Muscle of arm (tissue), 12 donors: ENCODE results near the gene WASF3. TPM values are rescaled to one million over a fixed set of nuclear protein-coding genes. Genes with fewer than 3 reads are reported as not detected.

ENCODE experiments used
- DNase-seq: peaks from one replicate; pipeline ENCODE4 v3.0.0-alpha.2; 2013
- polyA plus RNA-seq, 12 donors: library from polyadenylated mRNA; unstranded; fragments of 120-200 nt; gene quantifications; one replicate each; pipeline ENCODE4 v1.2.1, GENCODE V29; 2013; ENCODE audit not compliant: insufficient read length in 12 of 12

Gene WASF3
- polyA plus RNA-seq, 12 donors, result 7.8 to 17.4 (median 11.7) TPM; not detected in 1

DNA sequence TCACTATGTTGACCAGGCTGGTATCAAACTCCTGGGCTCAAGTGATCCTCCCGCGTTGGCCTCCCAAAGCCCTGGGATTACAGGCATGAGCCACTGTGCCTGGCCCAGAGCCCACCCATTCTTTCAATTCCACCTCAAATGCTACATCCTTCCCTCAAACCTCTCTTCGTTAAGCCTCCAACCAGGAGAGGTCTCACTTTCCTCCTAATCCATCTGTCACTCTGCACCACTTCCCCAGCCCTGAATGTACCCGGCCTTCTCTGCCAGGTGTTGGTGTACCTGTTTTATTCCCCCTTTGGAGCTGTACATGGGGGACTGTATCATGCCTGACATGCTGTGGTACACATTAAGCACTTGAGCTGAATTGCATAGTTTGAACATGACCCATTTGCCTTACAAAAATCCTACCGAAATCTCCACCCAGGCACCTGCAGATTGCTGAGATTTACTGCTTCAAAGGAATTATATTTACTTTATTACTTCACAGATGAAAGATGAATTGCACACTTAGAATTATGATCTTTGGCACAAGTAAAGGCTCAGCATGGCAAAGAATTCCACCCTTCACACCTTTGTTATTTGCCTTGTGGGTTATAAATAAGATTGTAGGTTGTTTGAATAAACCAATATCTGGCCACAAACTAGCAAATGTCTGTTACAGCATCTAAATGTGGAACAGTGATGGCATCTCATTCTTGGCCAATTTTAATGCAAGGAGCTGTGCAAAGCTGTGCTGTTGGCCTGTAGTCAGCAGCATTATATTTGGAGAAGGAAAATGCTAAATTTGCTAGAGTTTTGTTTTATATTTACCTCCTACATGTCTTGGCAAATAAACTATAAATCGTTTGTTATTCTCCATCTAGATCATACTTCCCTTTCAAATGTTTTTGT lies 15.6 kb upstream of the WASF3 start:
- DNase-seq, result no peak

DNA sequence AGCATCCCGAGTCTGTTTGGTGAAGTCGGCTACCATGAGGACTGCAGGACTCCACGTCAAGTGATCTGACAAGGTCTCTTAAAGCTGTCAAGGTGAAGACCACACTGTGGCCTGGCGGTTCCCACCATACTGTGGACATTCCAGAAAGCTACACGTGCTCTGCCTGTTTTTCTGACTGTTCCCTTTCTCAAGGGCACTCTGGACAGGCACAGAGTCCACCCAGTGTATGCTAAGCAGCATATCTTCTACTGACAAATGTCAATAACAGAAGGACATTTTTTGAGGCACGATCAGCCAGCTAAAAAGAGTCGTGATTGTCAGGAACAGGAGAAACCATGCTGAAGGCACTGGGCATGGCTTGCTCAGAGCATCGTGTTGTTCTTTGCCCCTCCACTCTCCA lies 12.8 kb upstream of the WASF3 start:
- no peak for DNase-seq

DNA sequence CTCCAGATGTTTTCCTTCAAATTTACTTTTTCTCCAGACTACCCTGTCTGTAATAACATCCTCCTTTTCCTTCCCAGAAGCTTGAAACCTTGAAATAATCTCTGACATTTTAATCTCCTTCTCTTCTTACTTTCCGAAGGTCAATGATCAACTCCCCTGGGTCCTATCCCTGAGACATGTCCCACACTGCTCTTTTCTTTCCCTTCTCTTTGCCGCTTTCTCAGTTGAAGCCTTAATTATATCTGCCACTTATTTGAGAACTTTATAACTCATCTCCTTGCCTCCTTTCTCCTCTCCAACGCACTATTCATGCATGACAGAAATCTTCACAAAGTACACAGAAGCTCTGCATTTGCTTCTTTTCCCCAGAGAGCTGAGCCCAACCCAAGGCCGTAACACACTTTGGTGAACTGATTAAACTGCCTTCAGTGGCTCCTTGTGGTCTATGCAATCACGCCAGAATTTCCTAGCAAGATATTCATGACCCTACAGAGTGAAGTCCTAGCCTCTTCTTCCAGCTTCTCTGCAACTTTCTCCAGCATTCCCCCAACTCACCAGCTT lies 9.2 kb upstream of the WASF3 start:
- no peak for DNase-seq

DNA sequence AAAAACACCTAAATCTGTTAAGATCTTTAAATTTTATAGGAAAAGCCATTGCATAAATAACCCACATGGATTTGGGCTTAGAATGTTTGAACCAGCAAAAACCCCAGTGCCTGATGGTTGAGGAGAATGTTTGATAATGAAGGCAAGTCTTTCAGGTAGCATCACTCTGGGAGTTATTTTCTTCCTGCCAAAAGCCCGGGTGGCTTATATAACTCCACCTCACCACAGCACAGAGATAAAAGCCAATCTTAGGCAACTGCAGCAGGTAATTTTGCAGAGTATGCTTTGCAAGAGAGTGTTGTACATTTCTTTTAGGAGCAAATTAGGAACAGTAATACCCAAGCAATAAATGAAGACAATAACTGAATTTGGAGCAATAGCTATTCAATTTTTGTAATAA lies 7.8 kb upstream of the WASF3 start:
- no peak for DNase-seq

DNA sequence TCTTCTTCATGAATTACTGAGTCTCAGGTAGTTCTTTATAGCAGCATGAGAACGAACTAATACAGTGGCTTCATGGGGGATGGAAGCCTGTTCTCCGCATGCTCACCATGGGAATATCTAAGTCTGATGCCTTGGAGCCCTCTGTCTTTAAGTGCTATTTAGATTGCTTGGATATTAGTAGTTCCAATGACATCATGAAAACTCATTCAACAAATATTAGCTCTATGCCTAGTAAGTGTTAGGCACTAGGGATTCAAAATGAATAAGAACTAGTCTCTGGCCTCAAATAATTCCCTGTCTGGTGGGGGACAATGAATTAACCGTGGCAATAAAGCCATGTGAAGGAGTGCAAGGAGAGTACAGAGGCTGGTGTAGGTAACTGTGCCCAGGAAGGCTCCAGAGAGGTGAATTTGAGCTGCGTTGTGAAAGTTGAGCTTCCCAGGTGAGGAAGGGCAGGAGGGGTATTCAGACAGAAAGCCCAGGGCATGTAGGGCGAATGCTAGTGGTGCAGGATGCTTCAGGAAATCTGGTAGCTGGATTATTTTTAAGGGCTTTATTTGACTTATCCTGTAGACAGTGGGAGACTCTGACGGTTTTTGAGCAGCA lies 6.1 kb upstream of the WASF3 start:
- DNase-seq, result no peak

DNA sequence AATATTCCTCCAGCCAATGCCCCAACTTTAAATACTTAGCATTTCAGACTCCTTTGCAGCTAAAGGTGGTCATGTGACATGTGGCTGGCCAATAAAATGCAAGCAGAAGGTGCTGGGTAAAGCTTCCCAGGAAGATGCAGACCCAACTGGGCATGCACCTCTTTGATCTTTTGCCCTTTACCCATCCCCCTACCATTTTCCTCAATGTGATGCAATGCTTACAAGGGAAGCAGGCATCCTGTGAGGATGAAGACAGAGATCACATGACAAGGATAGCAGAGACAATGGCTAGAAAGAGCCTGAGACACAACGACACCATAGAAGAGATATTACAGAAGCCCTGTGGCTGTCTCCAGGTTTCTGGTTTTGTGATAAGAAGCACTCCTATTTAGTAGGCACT lies 2.1 kb upstream of the WASF3 start:
- no peak for DNase-seq

DNA sequence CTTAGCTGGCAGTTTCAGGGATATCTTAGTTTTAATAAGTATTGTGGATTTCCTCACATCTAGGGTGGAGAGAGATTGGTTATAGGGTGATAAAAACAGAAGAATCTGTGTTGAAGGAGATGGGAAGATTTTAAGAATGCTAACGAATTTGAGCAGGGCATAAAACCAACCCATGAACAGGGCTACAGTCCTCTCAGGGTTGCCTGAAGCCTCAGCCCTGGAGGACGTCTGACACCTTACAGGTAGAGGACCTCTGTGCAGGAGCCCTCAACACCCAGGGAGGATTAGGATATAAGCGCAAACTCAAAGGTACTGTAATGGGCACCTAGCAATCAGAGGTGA lies 461 bp upstream of the WASF3 start:
- no peak for DNase-seq

DNA sequence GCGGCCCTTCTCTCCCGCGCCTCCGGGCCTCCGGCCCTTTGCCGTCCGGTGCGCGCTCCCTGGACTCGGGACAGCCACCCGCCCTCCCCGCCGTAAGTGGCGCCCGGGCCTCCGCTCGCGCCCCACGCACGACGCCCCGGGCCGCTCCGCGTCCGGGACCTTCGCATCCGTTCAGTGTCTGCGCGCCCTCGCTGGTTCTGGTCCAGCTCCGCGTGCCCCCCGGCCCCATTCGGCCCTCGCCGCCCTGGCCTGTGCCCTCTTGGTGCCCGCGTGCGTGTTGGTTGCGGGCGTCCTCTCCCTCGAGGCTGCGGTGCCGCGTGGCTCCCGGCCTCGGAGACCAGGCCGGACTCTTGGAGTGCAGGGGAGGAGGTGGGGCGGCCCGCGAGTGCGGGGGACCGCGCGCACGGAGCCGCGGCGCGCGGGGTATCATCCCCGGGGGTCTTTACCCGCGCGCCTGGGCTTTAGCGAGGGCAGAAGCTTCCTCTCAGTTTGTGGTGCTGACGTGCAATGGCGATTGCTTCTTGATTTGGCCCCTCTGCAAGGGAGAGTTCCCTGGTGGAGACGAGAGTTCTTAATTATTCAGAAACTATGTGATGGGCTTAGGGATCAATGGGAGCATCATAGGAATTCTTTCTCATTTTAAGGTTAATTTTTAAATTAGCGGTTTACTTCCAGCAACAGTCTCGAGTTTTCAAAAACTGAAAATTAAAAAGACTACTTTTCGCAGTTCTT lies 757 bp downstream of the WASF3 start:
- DNase-seq, result peak; percentile 9

DNA sequence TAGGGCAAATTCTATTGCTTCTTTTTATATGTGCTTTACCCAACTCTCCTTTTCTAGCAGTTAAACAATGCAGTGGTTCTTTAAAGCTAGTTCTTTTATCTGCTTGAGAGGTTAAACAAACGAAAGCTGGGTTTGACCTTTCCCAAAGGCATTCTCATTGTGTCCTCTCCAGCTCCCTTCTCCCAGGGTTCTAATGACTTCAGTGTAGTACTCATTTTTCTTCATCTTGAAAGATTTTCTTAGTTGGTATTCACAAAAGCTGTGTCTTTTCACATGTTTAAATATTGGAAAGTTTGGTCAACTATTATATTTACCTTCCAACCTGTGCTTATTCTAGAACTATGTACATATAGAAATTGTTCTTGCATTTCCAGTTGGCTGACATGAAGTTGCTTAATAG lies 1.5 kb downstream of the WASF3 start:
- no peak for DNase-seq

DNA sequence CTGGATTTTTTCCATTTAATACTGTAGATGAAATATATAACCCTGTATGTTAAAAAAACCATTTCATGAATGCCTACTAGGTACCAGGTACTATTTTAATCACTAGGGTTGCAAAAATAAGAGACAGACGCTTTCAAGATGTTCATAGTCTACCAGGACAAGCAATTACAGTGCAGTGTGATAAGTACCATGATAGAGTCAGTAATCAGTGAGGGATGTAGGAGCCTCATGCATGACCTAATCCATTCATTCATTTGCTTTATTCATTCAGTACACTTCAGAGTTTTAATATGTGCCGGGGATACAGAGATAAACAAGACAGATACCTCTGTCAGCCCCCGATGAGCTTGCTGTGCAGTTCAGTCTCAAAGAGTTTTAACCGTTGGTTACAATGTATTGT lies 3.0 kb downstream of the WASF3 start:
- DNase-seq, result no peak

DNA sequence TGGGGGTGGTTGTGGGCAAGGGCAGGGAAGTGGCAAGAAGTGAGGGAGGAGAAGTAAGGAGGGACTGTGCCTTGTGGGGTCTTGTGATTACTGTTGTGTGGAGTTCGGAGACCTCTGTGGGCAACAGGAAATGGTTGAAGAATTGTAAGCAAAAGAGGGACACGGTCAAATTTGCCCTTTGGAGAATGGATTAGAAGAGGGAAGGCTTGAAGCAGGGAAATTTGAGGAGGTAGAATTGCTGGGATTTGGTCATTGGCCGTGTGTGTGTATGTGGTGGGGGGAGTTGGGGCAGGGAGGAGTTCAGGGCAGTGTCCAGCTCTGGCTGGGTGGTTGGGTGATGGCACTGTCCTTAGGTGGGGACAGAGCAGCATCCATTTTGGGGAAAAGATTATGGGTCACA lies 3.6 kb downstream of the WASF3 start:
- DNase-seq, result no peak

DNA sequence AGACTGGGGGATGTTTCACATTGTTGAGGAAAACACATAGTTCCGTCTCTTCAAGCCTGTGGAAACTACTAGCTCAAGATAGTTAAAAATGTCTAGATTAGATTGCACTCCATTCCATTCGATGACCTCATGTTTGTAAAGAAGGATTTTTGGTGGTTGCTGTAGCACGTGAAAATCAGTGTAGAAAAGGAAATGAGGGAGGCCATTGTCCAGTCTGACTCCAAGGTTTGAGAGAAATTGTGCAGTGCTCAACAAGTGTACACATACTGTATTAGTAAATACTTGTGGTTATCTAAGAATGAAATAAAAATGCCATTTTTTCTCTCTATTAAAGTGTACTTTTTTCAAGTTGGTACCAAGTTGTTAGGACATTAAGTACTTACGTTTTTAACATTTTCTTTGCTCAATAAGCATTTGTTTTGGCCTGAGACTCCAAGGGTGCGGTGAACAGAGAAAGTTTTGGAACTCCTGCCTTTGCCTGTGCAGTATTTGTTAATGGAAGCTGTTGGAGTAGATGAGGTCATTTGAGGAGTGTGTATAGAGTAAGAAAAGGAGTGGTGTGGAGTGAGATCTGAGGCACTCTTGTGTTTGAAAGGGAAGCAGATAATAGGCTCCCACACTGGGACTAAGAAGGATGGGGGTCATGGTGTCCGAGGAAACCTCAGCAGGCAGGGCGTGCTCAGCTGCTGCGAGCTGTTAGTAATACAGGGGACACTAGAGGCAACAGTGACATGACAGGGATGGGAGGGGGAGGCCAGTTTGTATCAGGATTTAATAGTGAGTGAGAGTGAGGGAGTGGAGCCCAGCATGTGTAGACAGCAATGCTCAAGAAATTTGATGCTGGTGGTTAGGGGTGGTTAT lies 4.4 kb downstream of the WASF3 start:
- DNase-seq, result no peak

DNA sequence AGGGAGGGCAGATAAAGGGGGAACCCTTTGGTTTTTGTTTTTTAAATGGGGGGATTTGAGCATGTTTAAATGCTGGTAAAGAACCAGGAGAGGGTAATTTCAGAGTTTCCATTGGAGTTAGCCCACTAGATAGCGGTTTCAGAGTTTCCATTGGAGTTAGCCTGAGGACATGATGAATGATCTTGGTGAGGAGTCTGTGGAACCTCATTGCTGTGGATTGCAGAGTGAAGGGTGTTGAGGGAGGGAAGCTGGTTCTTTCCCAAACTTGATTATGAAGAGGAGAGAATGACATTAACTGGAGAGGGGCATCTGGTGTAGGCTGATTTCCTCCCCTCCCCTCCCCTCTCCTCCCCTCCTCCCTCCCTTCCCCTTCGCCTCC lies 5.0 kb downstream of the WASF3 start:
- DNase-seq, result no peak

DNA sequence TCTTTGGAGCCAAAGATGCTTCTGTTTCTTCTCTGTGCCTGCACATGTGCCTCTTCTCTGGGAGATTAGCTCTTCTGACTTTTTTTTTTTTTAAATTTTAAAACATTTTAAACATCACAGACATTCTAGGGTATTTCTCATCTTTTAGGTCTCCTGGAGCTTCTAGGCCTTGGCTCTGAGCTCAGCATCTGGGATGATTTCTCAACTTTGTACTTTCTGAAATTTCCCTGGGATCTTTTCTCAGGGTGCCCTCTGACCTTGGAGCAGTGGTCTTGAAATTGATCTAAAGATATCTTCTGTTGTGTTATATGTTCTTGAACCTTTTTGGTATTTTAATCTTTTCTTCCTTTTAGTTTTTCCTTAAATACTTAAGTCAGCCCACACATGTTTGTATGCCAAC lies 6.2 kb downstream of the WASF3 start:
- no peak for DNase-seq

DNA sequence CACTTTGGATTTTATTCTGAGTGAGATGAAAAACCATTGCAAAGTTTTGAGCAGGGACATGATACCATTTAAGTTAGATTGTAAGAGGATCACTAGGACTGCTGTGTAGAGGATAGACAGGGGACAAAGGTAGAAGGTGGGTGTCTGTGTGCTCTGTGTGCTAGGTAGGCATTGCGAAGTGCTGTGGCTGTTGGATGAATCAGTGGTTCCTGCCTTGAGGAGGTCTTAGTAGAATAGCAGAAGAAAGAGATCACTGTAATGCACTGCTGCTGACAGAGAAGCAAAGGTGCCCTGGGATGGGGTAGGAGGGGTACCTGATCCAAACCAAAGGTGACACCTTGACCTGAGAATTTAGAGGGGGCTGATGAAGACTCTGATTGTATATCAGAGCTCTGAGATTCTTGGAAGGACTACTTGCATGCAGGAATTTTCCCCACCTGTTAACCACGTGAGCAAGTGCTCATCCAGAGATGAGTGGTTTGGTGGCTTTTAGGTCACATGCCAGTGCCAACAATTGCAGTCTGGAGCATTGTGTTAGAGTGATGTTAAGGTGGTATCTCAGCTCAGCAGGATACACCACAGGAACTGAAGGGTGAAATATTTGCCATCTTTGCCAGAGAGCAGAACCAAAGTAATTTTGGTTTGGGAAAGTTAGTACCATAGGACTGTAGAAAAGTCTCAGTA lies 10.8 kb downstream of the WASF3 start:
- no peak for DNase-seq

DNA sequence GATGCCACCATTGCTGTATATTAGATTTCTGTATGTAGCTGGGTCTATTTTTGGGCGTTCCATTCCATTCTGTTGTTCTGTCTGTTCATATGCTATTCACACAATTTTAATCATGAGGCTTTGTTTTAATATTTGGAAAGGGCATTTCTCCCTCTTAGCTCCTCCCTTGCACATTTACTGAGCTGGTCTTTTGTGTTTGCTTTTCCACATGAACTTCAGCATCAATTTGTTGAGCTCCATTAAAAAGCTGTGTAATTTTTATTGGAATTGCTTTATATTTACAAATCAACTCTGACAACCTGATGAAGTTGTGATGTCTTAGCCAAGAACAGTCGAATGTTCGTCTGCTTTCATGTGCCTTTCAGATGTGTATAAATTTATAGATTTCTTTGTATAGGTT lies 14.0 kb downstream of the WASF3 start:
- no peak for DNase-seq

DNA sequence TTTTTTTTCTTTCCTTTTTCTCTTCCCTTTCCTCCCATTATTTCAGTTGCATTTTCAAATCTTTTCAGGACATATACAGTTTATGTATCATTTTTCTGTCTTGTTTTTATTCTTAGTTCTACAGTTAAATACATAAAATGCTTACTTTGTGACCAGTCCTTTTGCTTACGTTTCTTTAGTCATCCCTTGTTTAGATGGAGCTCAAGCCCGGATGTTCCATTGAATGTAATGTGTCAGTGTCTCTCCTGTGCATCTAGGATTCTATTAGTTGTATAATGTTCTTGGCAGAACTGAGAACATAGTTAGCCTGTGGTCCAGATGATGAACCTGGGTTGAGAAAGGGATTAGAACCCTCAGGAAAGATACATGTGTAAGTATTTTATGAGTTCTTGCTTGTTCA lies 17.8 kb downstream of the WASF3 start:
- no peak for DNase-seq

DNA sequence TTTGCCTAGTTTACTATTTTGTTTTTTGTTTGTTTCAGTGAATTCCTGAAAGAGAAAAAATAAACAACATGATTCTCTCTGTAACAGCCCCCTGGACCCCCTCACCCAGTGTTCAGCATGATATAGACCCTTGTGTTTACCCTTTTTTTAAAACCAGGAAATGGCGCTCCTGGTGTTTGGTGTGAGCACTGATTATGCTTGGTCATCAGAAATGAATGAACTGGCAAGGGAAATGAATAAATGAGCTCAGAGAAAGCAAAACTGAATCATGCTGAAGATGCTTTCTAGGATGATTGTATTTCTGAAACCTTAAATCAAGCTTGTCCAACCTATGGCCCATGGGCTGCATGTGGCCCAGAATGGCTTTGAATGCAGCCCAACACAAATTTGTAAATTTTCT lies 22.1 kb downstream of the WASF3 start:
- no peak for DNase-seq

DNA sequence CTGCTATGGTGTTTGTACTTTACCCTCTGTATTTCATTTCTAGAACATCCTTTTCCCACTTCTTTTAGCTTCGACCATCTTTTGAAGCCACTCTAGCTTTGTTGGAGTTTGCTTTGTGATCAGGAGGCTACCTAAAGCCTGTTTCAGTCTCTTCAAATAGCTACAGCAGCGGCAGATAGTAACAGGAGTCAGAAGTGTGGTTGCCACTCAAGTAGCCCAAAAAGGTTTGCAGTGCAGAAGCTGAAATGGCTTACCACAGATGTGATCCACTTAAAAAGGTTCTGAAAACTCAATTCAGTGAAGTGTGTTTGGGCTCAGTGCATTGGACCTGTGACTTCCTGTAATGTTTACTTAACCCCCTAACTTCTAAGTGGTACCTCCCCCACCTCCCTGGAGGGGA lies 26.2 kb downstream of the WASF3 start:
- DNase-seq, result no peak

DNA sequence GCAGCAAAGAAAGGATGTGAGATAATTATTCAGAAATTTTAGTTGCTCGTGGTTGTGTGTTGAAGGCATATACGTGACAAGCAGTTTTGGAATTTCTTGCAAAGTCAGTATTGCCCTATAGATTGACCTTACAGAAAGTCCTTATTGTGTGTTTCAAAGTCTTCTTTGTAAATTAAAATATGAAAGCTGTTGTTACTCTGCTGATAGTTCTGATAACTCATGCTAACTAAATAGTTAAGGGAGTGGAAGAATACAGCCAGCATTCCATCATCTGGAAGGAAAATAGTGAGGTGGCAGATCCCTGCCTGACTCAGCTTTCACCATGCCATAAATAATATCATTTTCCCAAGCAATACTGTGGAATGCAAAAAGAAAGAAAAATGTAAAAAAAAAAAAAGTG lies 27.2 kb downstream of the WASF3 start:
- DNase-seq, result no peak

DNA sequence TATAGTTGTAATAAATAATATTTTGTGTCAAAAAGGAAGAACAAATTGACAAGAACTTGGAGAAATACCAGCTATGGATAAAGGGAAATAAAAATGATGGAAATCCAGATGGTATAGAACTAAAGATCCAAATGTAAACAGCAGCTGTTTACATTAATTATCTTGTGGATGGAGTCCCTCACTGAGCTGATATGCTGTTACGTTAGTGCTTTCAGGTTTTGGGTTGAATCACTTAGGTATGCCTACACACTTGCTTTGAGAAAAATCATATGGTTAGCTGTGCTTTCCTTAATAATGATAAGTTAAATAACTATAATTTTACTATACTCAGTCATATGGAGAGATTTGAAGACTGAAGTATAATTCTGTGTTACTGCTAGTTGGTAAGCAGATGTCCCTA lies 27.7 kb downstream of the WASF3 start:
- DNase-seq, result no peak
